ENCODE measurements around the gene SPATA16. TPM values are rescaled to one million over a fixed set of nuclear protein-coding genes. Genes with fewer than 3 reads are reported as not detected.

SPATA16 gene
- total and polyA plus RNA-seq, 4 donors: not detected

GRCh38 chr3:172908771-172909270 lies 232.2 kb downstream of the SPATA16 start:
- WGBS, 2 donors: 82 to 86% methylated on average over 2 of the region's 2 CpGs
- peaks cover 0 to 3% (median 2%) of the 10 kb centered on the region in 3 donors for H3K27me3 ChIP-seq (ENCODE audit: control insufficient read depth in 3 of 3, insufficient read depth in 3 of 3, low read length in 2 of 3)
- no peak overlapping the region for H3K4me3 ChIP-seq
- TF ChIP-seq, protein P1, sequence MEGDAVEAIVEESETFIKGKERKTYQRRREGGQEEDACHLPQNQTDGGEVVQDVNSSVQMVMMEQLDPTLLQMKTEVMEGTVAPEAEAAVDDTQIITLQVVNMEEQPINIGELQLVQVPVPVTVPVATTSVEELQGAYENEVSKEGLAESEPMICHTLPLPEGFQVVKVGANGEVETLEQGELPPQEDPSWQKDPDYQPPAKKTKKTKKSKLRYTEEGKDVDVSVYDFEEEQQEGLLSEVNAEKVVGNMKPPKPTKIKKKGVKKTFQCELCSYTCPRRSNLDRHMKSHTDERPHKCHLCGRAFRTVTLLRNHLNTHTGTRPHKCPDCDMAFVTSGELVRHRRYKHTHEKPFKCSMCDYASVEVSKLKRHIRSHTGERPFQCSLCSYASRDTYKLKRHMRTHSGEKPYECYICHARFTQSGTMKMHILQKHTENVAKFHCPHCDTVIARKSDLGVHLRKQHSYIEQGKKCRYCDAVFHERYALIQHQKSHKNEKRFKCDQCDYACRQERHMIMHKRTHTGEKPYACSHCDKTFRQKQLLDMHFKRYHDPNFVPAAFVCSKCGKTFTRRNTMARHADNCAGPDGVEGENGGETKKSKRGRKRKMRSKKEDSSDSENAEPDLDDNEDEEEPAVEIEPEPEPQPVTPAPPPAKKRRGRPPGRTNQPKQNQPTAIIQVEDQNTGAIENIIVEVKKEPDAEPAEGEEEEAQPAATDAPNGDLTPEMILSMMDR (IDR thresholded peaks at IDR 0.05; ENCODE audit: control extremely low read depth, extremely low read depth): no peak
- H3K9me3 ChIP-seq (ENCODE audit: control insufficient read depth in 4 of 4, insufficient read depth in 3 of 4, low read length in 3 of 4): no peaks in the 10 kb centered on the region
- no peak overlapping the region for H3K27ac ChIP-seq (ENCODE audit: low read depth in 1 of 2, low read length in 1 of 2)
- H3K36me3 ChIP-seq (ENCODE audit: control insufficient read depth in 4 of 4, insufficient read depth in 4 of 4, low read length in 4 of 4): no peaks in the 10 kb centered on the region
- no peak overlapping the region for H3K9ac ChIP-seq (ENCODE audit: insufficient read depth in 1 of 2, low read length in 2 of 2)
- ATAC-seq (ENCODE audit: insufficient read depth, low FRiP score) (no peak), DNase-seq (no peak)
- peaks cover 0 to 20% (median 0%) of the 10 kb centered on the region in 5 donors for H3K4me1 ChIP-seq (ENCODE audit: control insufficient read depth in 5 of 5, insufficient read depth in 5 of 5, low read length in 5 of 5)

- Histone ChIP-seq H3K9ac (ENCODE audit: insufficient read depth in 1 of 2, low read length in 2 of 2) (no peak overlapping the region), H3K36me3 (ENCODE audit: control insufficient read depth in 4 of 4, insufficient read depth in 4 of 4, low read length in 4 of 4) (no peaks in the 10 kb centered on the region), H3K4me3 (no peak overlapping the region), H3K9me3 (ENCODE audit: control insufficient read depth in 4 of 4, insufficient read depth in 3 of 4, low read length in 3 of 4) (peaks cover 0 to 2% (median 0%) of the 10 kb centered on the region in 4 donors), H3K4me1 (ENCODE audit: control insufficient read depth in 5 of 5, insufficient read depth in 5 of 5, low read length in 5 of 5) (peaks cover 0 to 29% (median 0%) of the 10 kb centered on the region in 5 donors), H3K27me3 (ENCODE audit: control insufficient read depth in 3 of 3, insufficient read depth in 3 of 3, low read length in 2 of 3) (peaks cover 0 to 2% (median 0%) of the 10 kb centered on the region in 3 donors), H3K27ac (ENCODE audit: low read depth in 1 of 2, low read length in 1 of 2) (no peak overlapping the region)
- DNase-seq (no peak), ATAC-seq (ENCODE audit: insufficient read depth, low FRiP score) (no peak)
- 93% methylated on average over 1 of the region's 1 CpG for WGBS, 2 donors
- TF ChIP-seq, protein P1 (IDR thresholded peaks at IDR 0.05; ENCODE audit: control extremely low read depth, extremely low read depth): no peak
Observed at GRCh38 chr3:172905451-172905850, 235.6 kb downstream of the SPATA16 start.

DNA sequence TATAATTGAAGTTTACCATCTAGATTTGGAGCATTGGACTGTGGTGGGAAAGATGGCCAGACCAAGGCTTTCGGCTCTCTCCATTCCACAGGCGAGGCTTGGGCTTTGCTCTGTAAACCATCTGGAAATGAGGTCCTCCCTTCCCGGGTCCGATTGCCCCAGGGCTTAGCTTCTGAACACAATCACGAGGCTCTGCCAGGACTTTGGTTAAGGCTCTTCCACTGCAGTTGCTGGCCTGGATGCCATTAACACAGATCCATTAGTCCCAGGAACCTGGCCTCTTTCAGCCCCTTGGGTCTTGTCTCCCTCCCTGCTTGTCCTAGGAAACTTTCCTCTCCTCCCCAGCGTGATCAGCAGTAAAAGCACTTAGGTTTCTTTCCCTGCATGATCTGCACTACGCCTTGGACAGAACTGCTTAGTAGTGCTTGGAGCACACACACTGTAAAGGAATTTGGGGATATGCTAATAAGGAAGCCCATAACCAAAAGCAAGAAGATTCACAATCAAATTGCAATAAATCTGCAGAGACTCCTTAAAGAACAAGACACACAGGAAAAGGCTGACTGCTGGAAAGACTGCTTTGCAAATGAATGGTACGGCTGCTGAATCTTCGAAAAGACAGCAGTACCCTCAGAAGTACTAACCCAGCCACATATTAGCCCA lies 236.2 kb downstream of the SPATA16 start:
- peaks cover 0 to 2% (median 0%) of the 10 kb centered on the region in 3 donors for H3K27me3 ChIP-seq (ENCODE audit: control insufficient read depth in 3 of 3, insufficient read depth in 3 of 3, low read length in 2 of 3)
- H3K27ac ChIP-seq (ENCODE audit: low read depth in 1 of 2, low read length in 1 of 2): no peak overlapping the region
- ATAC-seq (ENCODE audit: insufficient read depth, low FRiP score) (no peak), DNase-seq (peak; percentile 23 to 59 (median 57))
- peak overlapping the region in 1 of 2 donors; percentile 19 for H3K9ac ChIP-seq (ENCODE audit: insufficient read depth in 1 of 2, low read length in 2 of 2)
- 80% methylated on average over 9 of the region's 9 CpGs for WGBS, 2 donors
- peaks cover 0 to 29% (median 0%) of the 10 kb centered on the region in 5 donors for H3K4me1 ChIP-seq (ENCODE audit: control insufficient read depth in 5 of 5, insufficient read depth in 5 of 5, low read length in 5 of 5)
- H3K36me3 ChIP-seq (ENCODE audit: control insufficient read depth in 4 of 4, insufficient read depth in 4 of 4, low read length in 4 of 4): no peaks in the 10 kb centered on the region
- H3K4me3 ChIP-seq: no peak overlapping the region
- H3K9me3 ChIP-seq (ENCODE audit: control insufficient read depth in 4 of 4, insufficient read depth in 3 of 4, low read length in 3 of 4): peaks cover 0 to 2% (median 0%) of the 10 kb centered on the region in 4 donors
- TF ChIP-seq, protein P1 (IDR thresholded peaks at IDR 0.05; ENCODE audit: control extremely low read depth, extremely low read depth): no peak
